GM12891 (cell line): ENCODE results near the gene ZNF467.

Experiments
- PAX5 ChIP-seq: IDR thresholded peaks from 2 replicates; pipeline ENCODE4 v1.6.1; 2011; ENCODE audit warnings: low read length, moderate library complexity, mild to moderate bottlenecking; ENCODE audit not compliant: insufficient read depth, severe bottlenecking
- POLR2A ChIP-seq: IDR thresholded peaks from 2 replicates; pipeline ENCODE4 v1.6.1; 2011; ENCODE audit warnings: low read depth, low read length, control low read depth
- POLR2AphosphoS5 ChIP-seq: IDR thresholded peaks from 2 replicates; pipeline ENCODE4 v1.6.1; 2011; ENCODE audit warnings: low read depth, low read length, control low read depth
- TAF1 ChIP-seq: IDR thresholded peaks from 2 replicates; pipeline ENCODE4 v1.6.1; 2011; ENCODE audit warnings: low read depth, low read length, control low read depth

- TF ChIP-seq POLR2A (no peak), TAF1 (no peak), POLR2AphosphoS5 (no peak), PAX5 (no peak)
Observed at GRCh38 chr7:149803551-149804074, 30.2 kb upstream of the ZNF467 start.
